Measurements from ENCODE around the gene KMT2E.
A peak's percentile ranks its signal among the peaks of the same experiment; 100 is the strongest.
"Not testable (repeated sequence)": the region's sequence is repeated elsewhere in the genome, so short reads cannot be mapped to it uniquely, and the experiment has no call there.

KMT2E gene

GRCh38 chr7:105013816-105014692, at the start of gene KMT2E:
TSS of gene KMT2E (plus strand) at chr7:105014205. CDS start at chr7:105040953, 26,748 bp downstream.
- peak; percentile 97 for DNase-seq

- DNase-seq: no peak
Measured at GRCh38 chr7:104964626-104965236, 49.3 kb upstream of the KMT2E start.

GRCh38 chr7:104966022-104966421, 48.0 kb upstream of the KMT2E start:
- DNase-seq: no peak

GRCh38 chr7:104967088-104967487, 46.9 kb upstream of the KMT2E start:
- no peak for DNase-seq

- no peak for DNase-seq
Measured at GRCh38 chr7:104967595-104967994, 46.4 kb upstream of the KMT2E start.

GRCh38 chr7:104968648-104969047, 45.4 kb upstream of the KMT2E start:
- no peak for DNase-seq

GRCh38 chr7:104969183-104969582, 44.8 kb upstream of the KMT2E start:
- no peak for DNase-seq

- DNase-seq: peak; percentile 57
Measured at GRCh38 chr7:104971290-104972071, 42.5 kb upstream of the KMT2E start.

- DNase-seq: peak; percentile 39
Measured at GRCh38 chr7:104972500-104972899, 41.5 kb upstream of the KMT2E start.

- no peak for DNase-seq
Measured at GRCh38 chr7:104973227-104973626, 40.8 kb upstream of the KMT2E start.

- peak; percentile 60 for DNase-seq
Measured at GRCh38 chr7:104973909-104974415, 40.0 kb upstream of the KMT2E start.

GRCh38 chr7:104975553-104975952, 38.5 kb upstream of the KMT2E start:
- DNase-seq: not testable (repeated sequence)

- no peak for DNase-seq
Measured at GRCh38 chr7:104976966-104977636, 36.9 kb upstream of the KMT2E start.

- DNase-seq: no peak
Measured at GRCh38 chr7:104978460-104978859, 35.5 kb upstream of the KMT2E start.

- DNase-seq: peak; percentile 61
Measured at GRCh38 chr7:104979167-104979841, 34.7 kb upstream of the KMT2E start.

GRCh38 chr7:104980440-104980839, 33.6 kb upstream of the KMT2E start:
- no peak for DNase-seq

GRCh38 chr7:104980841-104981671, 32.9 kb upstream of the KMT2E start:
- peak; percentile 86 for DNase-seq

GRCh38 chr7:104981672-104982037, 32.4 kb upstream of the KMT2E start:
- DNase-seq: no peak

- peak; percentile 51 for DNase-seq
Measured at GRCh38 chr7:104982308-104983075, 31.5 kb upstream of the KMT2E start.

- no peak for DNase-seq
Measured at GRCh38 chr7:104983076-104983577, 30.9 kb upstream of the KMT2E start.
